Psoas muscle (tissue), 8 donors: ENCODE measurements around the gene IGSF5. TPM values are rescaled to one million over a fixed set of nuclear protein-coding genes. Genes with fewer than 3 reads are reported as not detected.

Experiments
- ATAC-seq, 4 donors: fragments of 200-7000 bp; cut with Tn5 transposase; one replicate each; pipeline ENCODE4 v1.9.1; 2020; ENCODE audit warnings: moderate library complexity in 3 of 4, mild to moderate bottlenecking in 2 of 4
- DNase-seq, 2 donors: peaks; one replicate each; pipeline ENCODE4 v3.0.0-alpha.2; 2020
- H3K27ac ChIP-seq: fragments of 200-600 bp; one replicate; pipeline ENCODE4 v1.8.0; 2022
- H3K27me3 ChIP-seq, 3 donors: fragments of 200-600 bp in 1 of 3; one replicate each; pipeline versions ENCODE4 v1.6.1 to v1.8.0; 2013 to 2022; ENCODE audit warnings: low read length in 2 of 3, mild to moderate bottlenecking in 2 of 3, moderate library complexity in 1 of 3; ENCODE audit not compliant: insufficient read depth in 3 of 3
- H3K36me3 ChIP-seq, 2 donors: fragments of 200-600 bp in 1 of 2; one replicate each; pipeline versions ENCODE4 v1.6.1 to v1.8.0; 2013 to 2022; ENCODE audit warnings: low read depth in 1 of 2, mild to moderate bottlenecking in 1 of 2, moderate library complexity in 1 of 2; ENCODE audit not compliant: insufficient read depth in 1 of 2
- H3K4me1 ChIP-seq: fragments of 200-600 bp; one replicate; pipeline ENCODE4 v1.8.0; 2022
- H3K4me3 ChIP-seq: fragments of 200-600 bp; one replicate; pipeline ENCODE4 v1.8.0; 2022; ENCODE audit warnings: mild to moderate bottlenecking
- H3K9me3 ChIP-seq: fragments of 200-600 bp; one replicate; pipeline ENCODE4 v1.8.0; 2022
- CTCF ChIP-seq: fragments of 200-600 bp; IDR thresholded peaks from one replicate; pipeline ENCODE4 v1.8.0; 2022; ENCODE audit warnings: antibody characterized with exemption
- WGBS, 3 donors: extraction: QIAGEN DNeasy Blood & Tissue Kit; methylation state at CpG; one replicate each; pipeline versions ENCODE4 v1.1.6 to v1.1.7; 2013; 5-methylcytosine and 5-hydroxymethylcytosine counted together
- intact Hi-C, 2 donors: fragments of 100-400 bp; cut with DNase I; formaldehyde crosslinking; loops; one replicate each; pipeline versions ENCODE4 v1.11.0 to v1.14.2; 2022
- polyA plus RNA-seq, 3 donors: library from polyadenylated mRNA; stranded (reverse); fragments of 200-250 nt; gene quantifications; one replicate each; pipeline ENCODE4 v1.2.3, GENCODE V29; 2013
- total RNA-seq, 4 donors: library from RNA; stranded (reverse); fragmentation: NEBNext Ultra II Directional in 2 of 4; extraction: Animal tissue kit (Norgen Biotek cat#: 25700) in 2 of 4; gene quantifications; one replicate each; pipeline versions ENCODE4 v1.2.1 to v1.2.4, GENCODE V29; 2021 to 2023
- donor health status: healthy with polysubstance abuse.
- donor health status: DM: no; HTN: no; CAD: no; lungs with moderate emphysema.
- donor health status: Bipolar disorder and iron deficiency.
- donor health status: healthy.
- donor health status: DM: yes; HTN: yes; CAD: no.
- donor health status: DM: no; HTN: no; CAD: no.
- donor health status: DM: no; HTN: no; CAD: no.
- donor health status: DM: yes; HTN: yes; CAD: no.

The IGSF5 gene
- total and polyA plus RNA-seq, 7 donors = not detected

- DNase-seq (no peak), ATAC-seq (peak in 1 of 4 donors; percentile 35)
- intact Hi-C loops = no loop called here
- Histone ChIP-seq H3K27ac (no peak overlapping the region), H3K4me3 (no peak overlapping the region), H3K9me3 (no peaks in the 10 kb centered on the region), H3K4me1 (no peaks in the 10 kb centered on the region), H3K27me3 (no peaks in the 10 kb centered on the region), H3K36me3 (no peaks in the 10 kb centered on the region)
- no peak for TF ChIP-seq CTCF
- 26 to 35% (median 31%) methylated on average over 7 of the region's 7 CpGs for WGBS, 3 donors
Measured at GRCh38 chr21:39851002-39851618, 106.1 kb downstream of the IGSF5 start.

Other genes starting within 250 kb of the IGSF5 start
- 1 to 10 TPM in 1 of 4 donors, under 1 TPM in 2, not detected in 1; 0.06 to 1.0 (median 0.30) TPM for gene B3GALT5, start 132.2 kb upstream of the IGSF5 start, total RNA-seq
- gene B3GALT5, start 132.2 kb upstream of the IGSF5 start, polyA plus RNA-seq = under 1 TPM in 2 of 3 donors, not detected in 1; under 0.01 to 0.01 TPM
- gene PCP4, start 122.3 kb downstream of the IGSF5 start, total RNA-seq = not detected
- under 1 TPM in 1 of 3 donors, not detected in 2; 0.06 TPM for gene PCP4, start 122.3 kb downstream of the IGSF5 start, polyA plus RNA-seq